Neuronal stem cell (in vitro differentiated cells): ENCODE results near the gene RTF2.
A peak's percentile ranks its signal among the peaks of the same experiment; 100 is the strongest.

Source experiments
- DNase-seq: peaks from one replicate; pipeline ENCODE4 v3.0.0-alpha.2; 2013; ENCODE audit warnings: low spot score
- H2AFZ ChIP-seq: one replicate; pipeline ENCODE4 v1.6.1; 2013; ENCODE audit warnings: mild to moderate bottlenecking, low read length, inconsistent platforms
- H2AK5ac ChIP-seq: 2 replicates; pipeline ENCODE4 v1.6.1; 2013; ENCODE audit warnings: low read depth, mild to moderate bottlenecking, inconsistent platforms, low read length, moderate library complexity, mixed read lengths
- H2BK120ac ChIP-seq: 2 replicates; pipeline ENCODE4 v1.6.1; 2013; ENCODE audit warnings: low read depth, mild to moderate bottlenecking, inconsistent platforms, low read length, moderate library complexity, mixed read lengths
- H2BK12ac ChIP-seq: one replicate; pipeline ENCODE4 v1.6.1; 2013; ENCODE audit warnings: low read length, inconsistent platforms
- H2BK15ac ChIP-seq: 2 replicates; pipeline ENCODE4 v1.6.1; 2013; ENCODE audit warnings: mild to moderate bottlenecking, low read length, inconsistent platforms, mixed read lengths
- H2BK5ac ChIP-seq: one replicate; pipeline ENCODE4 v1.6.1; 2013; ENCODE audit warnings: inconsistent platforms, mild to moderate bottlenecking, low read length, moderate library complexity
- H3K14ac ChIP-seq: one replicate; pipeline ENCODE4 v1.6.1; 2013; ENCODE audit warnings: low read length, inconsistent platforms
- H3K18ac ChIP-seq: 2 replicates; pipeline ENCODE4 v1.6.1; 2013; ENCODE audit warnings: low read length, inconsistent platforms
- H3K23ac ChIP-seq: 2 replicates; pipeline ENCODE4 v1.6.1; 2013; ENCODE audit warnings: low read depth, mild to moderate bottlenecking, mixed read lengths, low read length, inconsistent platforms; ENCODE audit not compliant: poor library complexity
- H3K27ac ChIP-seq: replicated peaks from 3 replicates; pipeline ENCODE4 v1.5.1; 2013; ENCODE audit warnings: low read length, inconsistent platforms
- H3K27me3 ChIP-seq, 3 experiments: 2 replicates each; pipeline ENCODE4 v1.6.1; 2013; ENCODE audit warnings: low read length in 3 of 3, mild to moderate bottlenecking in 2 of 3, inconsistent platforms in 1 of 3, low read depth in 1 of 3, mixed read lengths in 1 of 3, moderate library complexity in 1 of 3; ENCODE audit not compliant: control insufficient read depth in 3 of 3, insufficient read depth in 3 of 3
- H3K36me3 ChIP-seq, 2 donors: replicated peaks in 1 of 2; 2 replicates each; pipeline ENCODE4 v1.6.1; 2013; ENCODE audit warnings: low read length in 2 of 2; ENCODE audit not compliant: control insufficient read depth in 2 of 2, insufficient read depth in 2 of 2
- H3K4ac ChIP-seq: 2 replicates; pipeline ENCODE4 v1.6.1; 2013; ENCODE audit warnings: inconsistent platforms, mild to moderate bottlenecking, low read length, moderate library complexity
- H3K4me1 ChIP-seq, 2 donors: 1 replicate in 1 of 2; 2 replicates in 1 of 2; pipeline ENCODE4 v1.6.1; 2013; ENCODE audit warnings: low read length in 2 of 2, low read depth in 1 of 2; ENCODE audit not compliant: control insufficient read depth in 2 of 2, insufficient read depth in 1 of 2
- H3K4me2 ChIP-seq: one replicate; pipeline ENCODE4 v1.6.1; 2013; ENCODE audit warnings: mild to moderate bottlenecking, low read length, inconsistent platforms; ENCODE audit not compliant: insufficient read depth, poor library complexity, severe bottlenecking
- H3K4me3 ChIP-seq, 2 donors: 2 replicates each; pipeline ENCODE4 v1.5.1; 2013; ENCODE audit warnings: low read length in 2 of 2, mild to moderate bottlenecking in 2 of 2, inconsistent platforms in 1 of 2, moderate library complexity in 1 of 2
- H3K79me1 ChIP-seq: one replicate; pipeline ENCODE4 v1.6.1; 2013; ENCODE audit warnings: low read depth, mild to moderate bottlenecking, inconsistent platforms, low read length, moderate library complexity
- H3K9ac ChIP-seq: one replicate; pipeline ENCODE4 v1.6.1; 2013; ENCODE audit warnings: mild to moderate bottlenecking, low read depth, low read length, inconsistent platforms; ENCODE audit not compliant: poor library complexity
- H3K9me3 ChIP-seq, 2 donors: replicated peaks in 1 of 2; 2 replicates each; pipeline versions ENCODE3 to v1.6.1; 2013; ENCODE audit warnings: low read length in 2 of 2, mild to moderate bottlenecking in 2 of 2, inconsistent platforms in 1 of 2, low read depth in 1 of 2, mixed read lengths in 1 of 2, moderate library complexity in 1 of 2; ENCODE audit not compliant: control insufficient read depth in 2 of 2, insufficient read depth in 1 of 2
- H4K8ac ChIP-seq: one replicate; pipeline ENCODE4 v1.6.1; 2013; ENCODE audit warnings: low read depth, mild to moderate bottlenecking, inconsistent platforms, low read length, moderate library complexity
- H4K91ac ChIP-seq: one replicate; pipeline ENCODE4 v1.6.1; 2013; ENCODE audit warnings: low read length, low read depth, mild to moderate bottlenecking, inconsistent platforms; ENCODE audit not compliant: poor library complexity
- WGBS, 2 donors: extraction: QIAGEN DNeasy Blood & Tissue Kit; methylation state at CpG; one replicate each; pipeline ENCODE4 v1.1.7; 2013; ENCODE audit warnings: missing lambda C conversion rate in 2 of 2, mixed read lengths in 1 of 2; ENCODE audit not compliant: insufficient read length in 2 of 2, insufficient replicate concordance in 1 of 2; ENCODE audit errors: extremely low coverage in 2 of 2; 5-methylcytosine and 5-hydroxymethylcytosine counted together

The RTF2 gene

GRCh38 chr20:56428410-56428809 lies 40.0 kb upstream of the RTF2 start:
- Histone ChIP-seq H3K36me3 (no peaks in the 10 kb centered on the region), H2BK5ac (no peak overlapping the region), H2BK120ac (no peak overlapping the region), H3K4me3 (no peak overlapping the region), H3K4me2 (no peak overlapping the region), H3K23ac (no peak overlapping the region), H2BK15ac (no peak overlapping the region), H4K91ac (no peak overlapping the region), H2AFZ (no peak overlapping the region), H2BK12ac (no peak overlapping the region), H3K9me3 (no peaks in the 10 kb centered on the region), H3K14ac (no peak overlapping the region), H3K4me1 (no peaks in the 10 kb centered on the region), H4K8ac (no peak overlapping the region), H3K27me3 (no peaks in the 10 kb centered on the region), H3K4ac (no peak overlapping the region), H3K27ac (no peak overlapping the region), H3K18ac (no peak overlapping the region), H2AK5ac (no peak overlapping the region), H3K79me1 (no peaks in the 10 kb centered on the region), H3K9ac (no peak overlapping the region)
- WGBS, 2 donors = no CpG with 5 or more reads among the region's 5 CpGs
- DNase-seq = no peak

GRCh38 chr20:56428881-56429280 lies 39.5 kb upstream of the RTF2 start:
- Histone ChIP-seq H3K9me3 (no peaks in the 10 kb centered on the region), H3K27ac (no peak overlapping the region), H4K91ac (no peak overlapping the region), H2AK5ac (peak overlapping the region; percentile 13), H3K4me1 (no peaks in the 10 kb centered on the region), H3K79me1 (no peaks in the 10 kb centered on the region), H3K9ac (peak overlapping the region; percentile 67), H3K4me3 (no peak overlapping the region), H2BK12ac (no peak overlapping the region), H2AFZ (peak overlapping the region; percentile 51), H3K27me3 (no peaks in the 10 kb centered on the region), H3K18ac (no peak overlapping the region), H3K36me3 (no peaks in the 10 kb centered on the region), H2BK120ac (no peak overlapping the region), H3K14ac (no peak overlapping the region), H3K4me2 (no peak overlapping the region), H4K8ac (no peak overlapping the region), H3K4ac (no peak overlapping the region), H2BK5ac (no peak overlapping the region), H3K23ac (no peak overlapping the region), H2BK15ac (no peak overlapping the region)
- WGBS, 2 donors = no CpG with 5 or more reads among the region's 8 CpGs
- DNase-seq = no peak

- Histone ChIP-seq H3K18ac (no peak overlapping the region), H4K8ac (no peak overlapping the region), H3K14ac (no peak overlapping the region), H3K27ac (no peak overlapping the region), H3K4me2 (no peak overlapping the region), H3K9ac (no peak overlapping the region), H3K23ac (no peak overlapping the region), H3K4ac (no peak overlapping the region), H2BK5ac (no peak overlapping the region), H3K4me3 (no peak overlapping the region), H3K36me3 (no peaks in the 10 kb centered on the region), H3K27me3 (no peaks in the 10 kb centered on the region), H3K4me1 (no peaks in the 10 kb centered on the region), H2BK120ac (no peak overlapping the region), H3K9me3 (no peaks in the 10 kb centered on the region), H3K79me1 (no peaks in the 10 kb centered on the region), H2BK12ac (no peak overlapping the region), H2AK5ac (no peak overlapping the region), H4K91ac (no peak overlapping the region), H2AFZ (peak overlapping the region; percentile 51), H2BK15ac (no peak overlapping the region)
- 100% methylated on average over 4 of the region's 6 CpGs; no CpG with 5 or more reads in 1 of the 2 donors for WGBS, 2 donors
- DNase-seq = no peak
Observed at GRCh38 chr20:56429502-56429901, 38.9 kb upstream of the RTF2 start.

- Histone ChIP-seq H2AK5ac (no peak overlapping the region), H3K9me3 (no peaks in the 10 kb centered on the region), H3K36me3 (no peaks in the 10 kb centered on the region), H2BK12ac (no peak overlapping the region), H3K14ac (no peak overlapping the region), H4K91ac (no peak overlapping the region), H3K18ac (no peak overlapping the region), H3K79me1 (no peaks in the 10 kb centered on the region), H3K4me2 (no peak overlapping the region), H2BK5ac (no peak overlapping the region), H2BK120ac (no peak overlapping the region), H3K4me3 (no peak overlapping the region), H3K23ac (no peak overlapping the region), H3K27me3 (no peaks in the 10 kb centered on the region), H4K8ac (no peak overlapping the region), H3K9ac (no peak overlapping the region), H2BK15ac (no peak overlapping the region), H2AFZ (peak overlapping the region; percentile 19), H3K27ac (no peak overlapping the region), H3K4ac (no peak overlapping the region), H3K4me1 (no peaks in the 10 kb centered on the region)
- DNase-seq = no peak
- no CpG with 5 or more reads among the region's 4 CpGs for WGBS, 2 donors
Observed at GRCh38 chr20:56429941-56430340, 38.5 kb upstream of the RTF2 start.
